HG02588 (cell line): ENCODE data around the gene CCDC192.

Experiments used
- ATAC-seq: cut with Tn5 transposase; IDR thresholded peaks from one replicate; pipeline ENCODE4 v1.9.1; 2021; ENCODE audit warnings: mild to moderate bottlenecking, moderate library complexity; ENCODE audit not compliant: unreplicated experiment

CCDC192 gene

DNA sequence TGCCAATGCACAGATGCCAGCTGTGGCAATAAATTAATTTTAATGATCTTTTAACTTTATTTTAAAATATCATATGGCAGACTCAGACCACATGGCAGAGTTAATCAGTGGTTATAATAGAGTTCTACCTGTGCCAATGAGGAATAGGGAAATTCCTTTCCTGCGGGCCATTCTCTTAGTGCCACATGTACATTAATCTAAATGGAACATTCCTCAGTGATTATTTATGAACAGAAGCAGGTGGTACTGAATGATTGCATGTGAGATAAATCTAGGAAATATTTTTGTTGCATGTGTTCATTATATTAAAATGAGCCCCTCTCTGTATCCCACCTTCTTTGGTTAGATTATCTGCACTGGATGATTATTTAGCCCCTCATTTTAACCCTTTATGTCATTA lies 102.3 kb downstream of the CCDC192 start:
- ATAC-seq = no peak

DNA sequence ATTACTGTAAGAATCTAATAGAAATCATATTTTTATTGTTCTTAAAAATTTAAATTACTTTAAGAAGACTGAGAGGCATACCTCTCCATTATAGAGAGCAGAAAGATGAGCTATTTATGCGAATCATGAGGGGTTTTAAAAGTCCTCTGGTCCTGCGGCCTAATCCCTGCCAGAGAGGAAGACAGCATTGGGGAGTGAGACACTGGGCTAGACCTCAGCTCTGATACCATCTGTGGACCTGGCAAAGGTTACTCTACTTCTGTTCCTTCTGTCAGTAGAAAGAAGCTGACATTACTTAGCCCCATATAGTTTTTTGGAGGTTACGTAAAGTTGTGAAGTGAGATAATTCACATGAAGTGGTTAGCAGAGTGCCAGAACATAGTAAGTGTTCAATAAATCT lies 103.6 kb downstream of the CCDC192 start:
- ATAC-seq = no peak

DNA sequence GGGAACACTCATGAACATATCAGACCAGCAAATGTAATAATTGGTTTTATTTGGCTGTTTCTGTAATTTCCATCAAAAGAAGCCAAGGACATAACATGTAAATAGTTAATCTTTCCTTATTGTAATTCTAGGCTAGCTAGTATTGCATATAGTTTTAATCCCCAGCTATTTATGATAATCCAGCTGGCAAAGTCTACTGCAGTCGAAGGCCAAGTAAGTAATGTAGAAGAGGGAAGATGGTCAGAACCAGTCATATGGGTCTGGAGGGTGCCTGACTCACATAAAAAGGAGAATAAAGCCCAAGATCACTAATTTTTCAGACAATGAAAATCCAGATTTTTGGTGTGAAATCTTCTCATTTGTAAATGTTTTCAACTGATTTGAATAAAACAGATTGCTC lies 106.3 kb downstream of the CCDC192 start:
- no peak for ATAC-seq

DNA sequence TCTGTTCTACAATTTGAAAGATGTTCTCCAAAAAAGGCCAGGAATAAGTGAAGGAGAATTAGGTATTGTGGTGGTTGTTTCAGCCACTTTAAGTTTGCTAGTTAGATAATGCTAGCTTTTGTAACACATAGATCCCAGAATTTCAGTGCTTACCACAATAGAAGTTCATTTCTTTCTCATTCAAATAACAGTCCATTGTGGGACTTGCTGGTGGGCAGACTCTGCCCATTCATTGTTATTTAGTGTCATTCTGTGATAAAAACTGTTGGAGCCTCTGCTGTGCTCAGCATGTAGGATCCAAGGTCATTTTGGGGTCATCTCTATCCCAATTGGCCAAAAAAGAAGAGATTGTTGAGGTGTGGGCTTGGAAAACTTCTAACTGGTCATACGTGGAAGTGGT lies 106.8 kb downstream of the CCDC192 start:
- no peak for ATAC-seq

DNA sequence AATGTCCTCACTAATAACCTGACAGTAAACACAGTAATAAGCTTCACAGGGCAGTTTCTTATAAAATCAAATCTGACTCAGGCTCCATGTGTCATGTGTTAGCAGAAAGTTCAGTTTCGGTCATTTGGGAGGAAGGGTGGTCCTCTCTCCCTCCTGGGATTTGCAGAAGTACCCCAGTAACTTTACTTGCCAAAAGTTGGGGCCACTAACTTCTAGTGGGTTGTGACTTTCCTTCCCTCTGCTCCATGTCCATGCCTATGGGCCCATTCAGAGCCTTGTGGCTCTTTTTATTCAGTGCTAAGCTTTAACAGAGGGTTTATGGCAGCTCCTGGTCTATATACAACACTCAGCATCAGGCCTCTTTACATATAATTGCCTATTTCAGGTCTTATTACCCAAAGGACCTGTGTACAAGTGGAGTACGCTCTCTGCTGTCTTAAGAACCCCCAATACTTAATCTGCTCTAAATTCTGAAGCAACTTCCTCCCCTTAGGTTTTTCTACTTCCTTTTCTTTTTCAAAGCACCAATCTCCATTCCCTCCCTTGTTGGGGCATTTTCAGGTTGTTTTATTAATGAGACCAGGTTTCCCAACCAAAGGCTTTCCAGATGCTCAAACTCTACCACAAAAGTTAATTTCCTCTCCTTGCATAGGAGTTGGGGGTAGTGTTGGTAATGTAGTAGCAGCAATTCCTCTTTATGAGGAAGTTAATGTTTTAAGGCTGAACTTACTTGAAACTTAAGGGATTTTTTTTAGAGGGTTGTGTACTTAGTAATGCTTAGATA lies 107.7 kb downstream of the CCDC192 start:
- no peak for ATAC-seq

DNA sequence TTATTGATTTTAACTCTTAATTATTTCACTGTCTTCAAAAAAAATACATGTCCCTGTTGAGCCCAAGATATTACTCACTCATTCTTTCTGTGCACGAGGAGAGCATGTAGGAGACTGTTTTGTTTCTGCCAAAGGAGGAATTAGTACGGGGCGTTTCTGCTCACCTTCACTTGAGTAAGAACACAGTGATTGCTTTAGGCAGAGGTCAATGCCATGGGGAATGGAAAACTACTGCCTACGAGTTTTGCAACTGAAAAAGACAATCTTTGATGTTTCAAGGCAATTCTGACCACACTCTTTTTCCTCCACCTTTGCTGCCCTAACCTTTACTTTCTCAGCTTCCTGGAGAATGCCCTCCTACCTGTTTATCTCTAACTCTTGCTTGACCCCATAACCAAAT lies 109.4 kb downstream of the CCDC192 start:
- no peak for ATAC-seq

DNA sequence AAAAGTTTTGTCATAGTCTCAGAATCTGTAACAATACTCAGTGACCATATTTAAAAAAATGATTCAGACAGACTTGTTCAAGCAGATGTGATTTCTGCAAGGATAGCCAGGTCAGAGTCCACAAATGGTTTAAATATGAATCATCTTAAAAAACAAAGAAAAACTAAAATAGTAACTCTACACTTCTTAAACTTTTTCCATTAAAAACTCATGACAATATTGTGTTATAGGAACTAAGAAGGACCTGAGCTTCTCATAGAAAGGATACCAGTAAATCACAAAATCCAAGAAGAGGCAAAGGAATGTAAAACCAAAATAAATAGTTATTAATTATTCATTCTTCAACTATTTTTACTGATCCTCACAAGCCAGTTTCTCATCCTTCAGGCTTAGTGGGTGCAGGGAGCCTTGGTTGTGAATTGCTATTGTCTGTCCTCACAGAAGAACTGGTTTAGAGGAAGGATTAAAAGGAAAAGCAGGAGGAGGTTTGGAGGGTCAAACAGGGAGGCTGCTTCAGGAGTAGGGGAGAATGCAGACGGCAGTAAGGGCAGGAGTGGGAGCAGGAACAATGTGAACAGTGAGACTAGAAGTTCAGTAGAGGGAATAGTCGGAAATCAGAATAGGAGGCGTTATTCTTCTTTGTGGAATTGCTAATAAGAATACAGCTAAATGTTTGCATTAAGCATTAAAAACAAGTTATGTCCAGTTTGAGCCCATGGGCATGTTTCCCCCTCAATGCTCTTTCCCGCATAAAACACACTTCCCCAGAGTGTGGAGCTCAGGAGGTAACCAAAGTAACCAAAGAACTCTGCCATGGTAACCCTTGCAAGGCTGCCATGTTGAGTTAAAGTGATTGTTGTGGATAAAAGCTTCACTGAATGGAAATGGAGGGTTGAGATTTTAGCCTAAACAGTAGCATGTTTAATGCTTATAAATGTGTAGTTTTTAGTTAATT lies 110.7 kb downstream of the CCDC192 start:
- ATAC-seq = no peak

DNA sequence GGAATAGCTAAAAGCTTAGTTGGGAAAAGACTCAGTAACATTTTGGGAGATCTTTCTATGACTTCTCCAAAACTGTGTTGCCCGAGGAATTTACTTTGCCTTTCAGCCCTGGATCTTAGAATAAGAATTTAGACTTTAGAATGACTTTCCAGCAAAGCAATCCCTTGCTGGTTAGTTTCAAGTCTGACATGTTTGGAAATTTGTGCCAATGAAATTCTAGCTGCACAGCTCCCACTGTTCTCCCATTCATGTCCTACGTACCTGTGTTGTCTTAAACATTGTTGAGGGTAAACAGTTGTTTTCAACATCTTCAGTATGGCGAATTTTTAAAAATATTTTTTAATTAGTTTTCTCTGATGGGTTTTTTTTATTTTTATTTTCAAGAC lies 111.4 kb downstream of the CCDC192 start:
- ATAC-seq = no peak

DNA sequence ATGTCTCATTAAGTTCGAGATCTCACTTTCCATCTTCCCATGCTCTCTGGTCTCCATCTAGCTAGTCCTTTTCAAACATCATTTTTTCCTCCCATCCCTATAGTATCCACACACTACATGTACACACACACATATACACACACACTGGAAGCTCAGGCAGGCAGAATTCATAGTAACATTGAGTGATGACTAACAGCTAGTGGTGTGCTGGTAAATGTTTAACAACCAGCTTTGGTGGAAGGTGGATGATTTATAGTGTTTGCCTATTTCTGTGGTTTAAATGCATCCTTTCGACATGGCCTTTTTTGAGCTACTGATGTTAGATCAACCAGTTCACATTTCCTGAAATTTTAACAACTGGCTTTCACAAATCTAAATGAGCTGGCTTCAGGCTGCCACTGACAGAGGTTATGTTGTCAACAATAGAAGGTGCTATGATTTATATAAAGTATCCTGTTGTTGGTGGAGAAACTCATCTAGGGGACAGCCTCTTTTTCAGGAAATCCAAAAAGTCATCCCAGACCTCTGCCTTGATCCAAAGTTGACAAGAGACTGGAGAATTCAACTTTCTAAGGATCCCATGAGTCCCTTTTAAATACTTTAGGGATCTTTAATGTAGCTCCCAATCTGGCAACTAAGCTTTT lies 117.8 kb downstream of the CCDC192 start:
- peak; percentile 86 for ATAC-seq

DNA sequence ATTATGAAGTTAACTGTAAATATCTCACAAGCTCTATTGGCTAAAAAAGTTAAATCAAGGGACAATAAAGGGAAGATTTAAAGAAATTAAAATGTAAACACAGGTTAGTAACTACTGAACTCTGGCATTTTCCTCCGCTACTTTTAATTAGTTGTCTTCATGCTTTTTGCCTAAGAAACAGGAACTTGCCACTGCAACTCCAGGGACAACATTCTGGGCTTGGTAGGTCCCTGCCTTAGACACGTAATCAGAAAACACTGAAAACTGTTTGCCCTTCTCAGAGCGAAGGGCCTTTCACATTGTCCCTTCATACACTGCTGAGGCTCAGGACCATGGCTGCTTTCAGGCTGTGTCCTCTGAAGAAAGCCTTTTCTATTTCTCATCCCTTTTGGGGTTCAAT lies 118.7 kb downstream of the CCDC192 start:
- ATAC-seq = no peak

DNA sequence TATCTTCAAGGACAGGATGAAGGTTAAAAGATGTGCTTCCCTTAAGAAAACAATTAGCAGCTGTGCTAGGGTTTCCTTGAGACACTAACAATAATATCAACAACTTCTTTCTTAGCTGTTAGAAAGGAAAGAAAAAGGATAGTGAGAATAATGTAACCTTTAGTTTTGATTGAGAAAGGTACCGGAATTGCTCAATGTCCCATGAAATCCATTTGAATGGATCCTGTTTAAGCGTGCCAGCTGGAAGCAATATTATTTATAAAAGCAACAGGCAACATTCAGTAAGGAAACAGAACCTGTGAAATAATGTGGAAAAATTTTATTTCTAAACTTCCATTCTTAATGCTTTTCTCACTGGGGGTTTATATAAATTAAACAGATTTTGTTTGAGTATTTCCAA lies 120.9 kb downstream of the CCDC192 start:
- ATAC-seq = no peak

DNA sequence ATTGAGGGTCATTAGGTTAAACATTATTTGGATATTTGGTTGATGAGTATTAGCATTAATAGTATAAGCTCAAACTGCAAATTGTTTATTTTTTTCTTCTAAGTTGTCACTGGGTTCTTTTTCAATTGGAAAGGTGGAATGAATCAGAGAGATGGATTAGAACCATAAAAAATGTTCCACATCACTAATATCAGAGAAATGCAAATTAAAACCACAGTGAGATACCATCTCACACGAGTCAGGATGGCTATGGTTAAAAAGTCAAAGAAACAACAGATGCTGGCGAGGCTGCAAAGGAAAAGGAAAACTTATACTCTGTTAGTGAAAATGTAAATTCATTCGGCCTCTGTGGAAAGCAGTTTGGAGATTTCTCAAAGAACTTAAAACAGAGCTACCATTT lies 122.8 kb downstream of the CCDC192 start:
- no peak for ATAC-seq

DNA sequence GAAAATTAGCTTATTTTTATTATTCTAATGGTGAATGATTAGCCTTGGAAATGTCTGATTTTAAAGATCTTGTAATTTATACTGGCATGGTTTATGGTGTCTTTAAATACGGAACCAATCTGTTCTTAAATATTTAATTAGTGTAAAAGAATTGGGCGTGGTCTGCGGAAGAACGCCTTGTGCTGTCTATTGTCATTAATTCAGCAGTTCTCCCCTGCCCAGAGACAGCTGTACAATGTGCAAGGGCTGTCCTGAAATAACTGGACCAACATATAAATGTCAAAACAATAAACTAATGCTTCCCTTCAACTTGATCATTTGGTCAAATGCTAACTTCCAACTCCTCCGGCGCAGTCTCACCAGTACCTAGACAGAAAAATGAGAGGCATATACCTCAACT lies 124.3 kb downstream of the CCDC192 start:
- ATAC-seq = no peak

DNA sequence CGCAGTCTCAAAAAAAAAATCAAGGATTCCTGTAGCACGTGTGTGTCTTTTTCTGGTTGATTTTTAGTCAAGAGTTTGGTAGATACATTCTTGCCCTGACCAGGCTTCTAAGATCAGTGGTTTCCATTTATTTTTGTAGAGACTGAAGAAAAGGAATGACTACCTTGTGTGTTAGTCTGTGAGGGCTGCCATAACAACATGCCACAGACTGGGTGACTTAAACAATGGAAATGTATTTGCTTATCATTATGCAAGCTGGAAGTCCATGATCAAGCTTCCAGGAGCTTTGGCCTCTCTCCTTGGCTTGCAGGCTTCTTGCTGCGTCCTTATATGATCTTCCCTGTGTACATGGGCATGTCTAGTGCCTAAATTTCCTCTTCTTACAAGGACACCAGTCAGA lies 127.0 kb downstream of the CCDC192 start:
- no peak for ATAC-seq

DNA sequence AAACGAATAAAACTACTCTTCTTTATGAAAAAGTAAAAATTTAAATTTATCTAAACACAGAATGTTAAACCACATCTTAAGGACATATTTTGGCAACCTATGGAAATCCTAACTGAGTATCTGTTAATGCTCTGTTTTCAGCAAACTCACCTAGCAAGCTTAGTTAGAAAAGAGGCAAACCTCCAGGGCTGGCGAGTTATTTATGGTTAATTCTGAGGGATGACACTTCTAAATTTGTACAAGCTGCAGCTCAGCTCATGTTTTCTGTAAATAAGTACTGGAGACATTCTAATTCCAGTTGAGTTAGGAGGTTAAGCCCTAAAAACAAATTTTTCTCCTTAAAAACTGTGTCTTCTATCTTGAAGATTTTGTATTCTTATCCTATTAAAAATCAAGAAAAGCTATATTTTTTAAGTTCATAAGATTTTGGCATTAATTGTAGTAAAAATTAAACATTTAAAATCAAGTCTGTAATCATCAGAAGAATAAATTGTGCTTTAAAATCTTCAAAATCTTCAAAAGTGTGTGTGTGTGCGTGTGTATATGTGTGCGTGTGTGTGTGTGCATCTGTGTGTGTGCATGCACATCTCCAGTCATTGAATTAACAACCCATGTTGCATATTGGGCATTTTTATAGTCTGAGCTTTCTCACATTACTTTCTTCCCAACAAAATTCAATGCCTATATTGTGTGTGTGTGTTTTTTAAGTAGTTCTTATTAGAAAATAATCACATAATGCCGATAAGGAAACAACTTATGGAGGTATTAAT lies 127.8 kb downstream of the CCDC192 start:
- no peak for ATAC-seq

DNA sequence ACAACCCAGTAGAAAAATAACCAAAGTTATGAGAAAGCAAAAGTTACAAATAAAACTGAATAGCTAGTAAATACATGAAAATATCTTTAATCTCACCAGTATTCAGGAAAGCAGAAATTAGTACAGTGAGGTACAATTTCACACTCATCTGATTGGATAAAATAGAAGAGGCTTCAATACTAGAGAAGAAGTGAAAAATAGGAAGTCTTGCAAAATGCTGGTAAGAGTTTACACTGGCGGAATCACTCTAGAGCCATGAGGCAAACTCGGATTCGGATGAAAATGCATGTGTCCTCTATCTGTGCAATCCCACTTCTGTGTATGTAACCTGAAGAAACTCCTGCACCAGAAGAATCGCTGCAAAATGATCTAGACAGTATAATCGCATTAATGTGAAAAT lies 128.9 kb downstream of the CCDC192 start:
- no peak for ATAC-seq

DNA sequence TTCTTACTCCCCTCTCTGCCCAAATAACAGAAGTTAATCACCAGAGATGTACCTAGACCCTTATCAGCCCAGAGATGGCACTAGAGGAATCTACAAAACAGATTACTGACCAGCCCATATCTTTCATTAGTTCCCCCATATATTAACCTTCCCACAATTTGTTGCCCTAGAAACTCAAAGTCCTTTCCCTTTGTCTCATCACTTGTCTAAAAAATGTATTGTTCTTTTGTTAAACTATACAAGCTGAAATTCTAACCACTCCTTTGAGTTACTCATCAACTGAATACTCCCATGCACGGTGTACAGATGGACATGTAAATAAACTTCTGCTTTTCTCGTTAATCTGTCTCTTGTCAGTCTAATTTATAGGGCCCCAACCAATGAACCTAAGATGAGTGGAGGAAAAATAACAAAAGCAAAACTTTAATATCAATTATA lies 130.9 kb downstream of the CCDC192 start:
- ATAC-seq = peak; percentile 57

DNA sequence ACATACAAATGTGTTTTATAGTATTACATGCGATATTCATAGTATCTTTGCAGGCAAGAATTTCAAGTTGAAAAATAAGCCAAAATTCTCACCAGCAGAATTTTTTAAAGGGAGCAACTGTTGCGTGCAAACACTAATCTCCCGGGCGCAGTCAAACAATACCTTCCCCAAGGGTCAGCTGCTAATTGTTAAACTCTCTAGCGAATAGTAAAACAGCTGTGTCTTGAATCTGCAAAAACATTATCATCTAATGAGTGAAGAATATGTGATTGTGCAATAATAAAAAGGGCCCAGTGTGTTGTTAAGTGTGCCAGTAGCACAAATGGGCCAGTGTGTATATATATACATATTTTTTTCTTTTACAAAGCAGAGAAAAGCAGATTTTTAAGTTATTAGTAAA lies 131.4 kb downstream of the CCDC192 start:
- no peak for ATAC-seq

DNA sequence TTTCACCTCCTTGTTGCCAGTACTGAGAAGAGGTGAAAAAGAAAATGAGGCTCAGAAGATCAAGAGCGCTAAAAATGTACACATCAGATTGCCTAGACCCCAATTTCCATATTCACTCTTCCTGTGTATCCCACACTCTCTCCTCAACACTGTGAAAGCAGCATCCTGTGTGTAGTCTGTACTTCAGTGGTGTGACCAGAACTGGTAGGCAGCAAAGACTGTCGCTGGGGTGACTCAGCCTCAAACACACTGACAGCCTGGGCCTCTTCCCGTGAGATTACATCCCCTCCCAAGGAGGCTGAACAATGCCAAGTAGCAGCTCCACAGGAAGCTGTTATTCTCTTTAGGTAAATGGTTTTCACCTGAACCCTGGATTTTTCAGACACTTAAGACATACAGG lies 135.5 kb downstream of the CCDC192 start:
- ATAC-seq = no peak

DNA sequence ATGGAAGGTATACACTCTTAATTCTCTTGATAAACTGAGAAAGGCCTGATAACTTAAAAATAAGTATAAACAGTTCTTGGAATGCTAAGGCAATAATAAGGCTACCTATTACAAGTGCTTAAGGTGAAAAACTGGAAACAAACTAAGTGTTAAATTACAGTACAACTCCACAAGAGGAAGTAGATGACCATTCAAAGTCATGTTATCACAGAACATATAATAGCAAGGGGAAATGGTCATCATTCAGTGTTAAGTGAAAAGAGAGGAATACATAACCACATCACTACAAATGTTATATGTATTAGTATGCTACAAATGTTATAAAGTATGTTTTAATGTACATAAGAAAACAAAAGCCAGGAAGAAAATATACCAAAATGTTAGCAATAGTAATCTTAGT lies 135.9 kb downstream of the CCDC192 start:
- ATAC-seq = no peak
